K562 (cell line): Measurements from ENCODE around the gene THAP12. TPM values are rescaled to one million over a fixed set of nuclear protein-coding genes. Genes with fewer than 3 reads are reported as not detected.

ENCODE experiments used
- ATAC-seq: fragments of 200-7000 bp; cut with Tn5 transposase; 3 replicates; pipeline ENCODE4 v1.9.1; 2020; ENCODE audit warnings: moderate library complexity
- BruUV-seq: library from RNA; stranded (reverse); fragments of 400-500 nt; replicated peaks from 2 replicates; lab custom pipeline; 2021; lab: Mats Ljungman, UMichigan
- CTCF ChIA-PET: fragments of 300-600 bp; formaldehyde crosslinking; extraction: SDS; loops from one replicate; lab custom pipeline; 2021; ENCODE audit warnings: low intra/inter-chr PET ratio; lab: Yijun Ruan, JAX
- POLR2A ChIA-PET: fragments of 300-600, 350-650 bp; sonication (Branson Sonifier 250); formaldehyde crosslinking; extraction: SDS; loops from one replicate; lab custom pipeline; 2021; ENCODE audit warnings: antibody characterized with exemption, inconsistent platforms; lab: Yijun Ruan, JAX
- DNase-seq, 4 experiments: peaks; one replicate each; pipeline versions ENCODE4 v3.0.0 to v3.0.0-alpha.2; 2011 to 2018; ENCODE audit warnings: low spot score in 3 of 4, mixed read lengths in 3 of 4; ENCODE audit errors: extremely low read depth in 1 of 4
- FAIRE-seq: peaks from 2 replicates; lab custom pipeline; 2011; peaks lifted over from hg19 to GRCh38; lab: Jason Lieb, UNC
- H2AFZ ChIP-seq: 2 replicates; pipeline ENCODE4 v1.6.0; 2011; ENCODE audit warnings: low read depth, low read length, control low read depth, inconsistent platforms
- H3K27ac ChIP-seq: fragments of 200-600 bp; 3 replicates; pipeline ENCODE4 v1.8.0; 2011; ENCODE audit warnings: low read depth, mild to moderate bottlenecking, control low read depth, inconsistent platforms, low read length, moderate library complexity, mixed read lengths; ENCODE audit errors: extremely low read depth
- H3K27me3 ChIP-seq, 2 experiments: fragments of 300-600 bp in 1 of 2; 2 replicates in 1 of 2; 3 replicates in 1 of 2; pipeline versions ENCODE4 v1.6.0 to v1.8.0; 2011; ENCODE audit warnings: inconsistent platforms in 2 of 2, low read length in 2 of 2, mild to moderate bottlenecking in 1 of 2, mixed read lengths in 1 of 2, moderate library complexity in 1 of 2; ENCODE audit not compliant: control insufficient read depth in 2 of 2, insufficient read depth in 2 of 2
- H3K36me3 ChIP-seq: fragments of 300-600 bp; 3 replicates; pipeline ENCODE4 v1.8.0; 2011; ENCODE audit warnings: mild to moderate bottlenecking, low read length, inconsistent platforms; ENCODE audit not compliant: control insufficient read depth, insufficient read depth
- H3K4me1 ChIP-seq, 2 experiments: fragments of 200-600 bp in 1 of 2; replicated peaks in 1 of 2; 2 replicates in 1 of 2; 3 replicates in 1 of 2; pipeline versions ENCODE4 v1.5.1 to v1.8.0; 2011; ENCODE audit warnings: inconsistent platforms in 2 of 2, low read length in 2 of 2, mild to moderate bottlenecking in 1 of 2, mixed read lengths in 1 of 2, moderate library complexity in 1 of 2; ENCODE audit not compliant: control insufficient read depth in 2 of 2, insufficient read depth in 2 of 2
- H3K4me2 ChIP-seq: 2 replicates; pipeline ENCODE4 v1.6.1; 2011; ENCODE audit warnings: low read length, control low read depth, inconsistent platforms, mixed read lengths; ENCODE audit not compliant: insufficient read depth
- H3K4me3 ChIP-seq: fragments of 200-600 bp; sonication (generic), shearing (Covaris generic); 2 replicates; pipeline ENCODE4 v1.5.1; 2016; ENCODE audit warnings: control low read depth, inconsistent platforms
- H3K79me2 ChIP-seq: fragments of 200-600 bp; 3 replicates; pipeline ENCODE4 v1.8.0; 2011; ENCODE audit warnings: low read length, inconsistent platforms; ENCODE audit not compliant: control insufficient read depth, insufficient read depth
- H3K9ac ChIP-seq, 2 experiments: 2 replicates each; pipeline versions ENCODE4 v1.6.0 to v1.6.1; 2011; ENCODE audit warnings: low read depth in 2 of 2, low read length in 2 of 2, control low read depth in 1 of 2, inconsistent platforms in 1 of 2, mild to moderate bottlenecking in 1 of 2, mixed read lengths in 1 of 2; ENCODE audit not compliant: insufficient read depth in 1 of 2
- H3K9me1 ChIP-seq: one replicate; pipeline ENCODE4 v1.6.0; 2011; ENCODE audit warnings: inconsistent platforms, mild to moderate bottlenecking, low read length, moderate library complexity; ENCODE audit not compliant: control insufficient read depth, insufficient read depth
- H3K9me3 ChIP-seq: replicated peaks from 2 replicates; pipeline ENCODE4 v1.5.1; 2011; ENCODE audit warnings: low read depth, low read length, inconsistent platforms; ENCODE audit not compliant: control insufficient read depth, insufficient read depth
- H4K20me1 ChIP-seq: replicated peaks from 2 replicates; pipeline ENCODE4 v1.6.1; 2011; ENCODE audit warnings: low read length, inconsistent platforms, mixed read lengths; ENCODE audit not compliant: control insufficient read depth, insufficient read depth
- BRF1 ChIP-seq: IDR thresholded peaks from 3 replicates; pipeline ENCODE4 v1.6.1; 2011; ENCODE audit warnings: borderline replicate concordance, mild to moderate bottlenecking; ENCODE audit not compliant: insufficient read length; ENCODE audit errors: extremely low read depth
- FOXK2 ChIP-seq, 2 experiments: fragments of 450-650 bp; IDR thresholded peaks in 1 of 2; conservative IDR thresholded peaks in 1 of 2; 2 replicates each; pipeline ENCODE4 v1.6.1; 2016; ENCODE audit warnings: low read depth in 2 of 2, mild to moderate bottlenecking in 1 of 2
- GATA2 ChIP-seq: sonication (generic); formaldehyde crosslinking; IDR thresholded peaks from 2 replicates; pipeline ENCODE4 v1.4.0; 2020; ENCODE audit warnings: mild to moderate bottlenecking, missing genetic modification reagents
- NFE2L1 ChIP-seq: fragments of 450-650 bp; IDR thresholded peaks from 2 replicates; pipeline ENCODE4 v1.6.1; 2016; ENCODE audit warnings: missing genetic modification characterization, low read depth, mild to moderate bottlenecking, missing compliant biosample characterization, moderate library complexity, borderline replicate concordance
- RBM39 ChIP-seq: fragments of 200-400 bp; formaldehyde crosslinking; optimal IDR thresholded peaks from 2 replicates; pipeline ENCODE3; 2018; ENCODE audit warnings: low read depth, low read length
- XRCC4 ChIP-seq: IDR thresholded peaks from one replicate; pipeline ENCODE4 v1.6.1; 2011; ENCODE audit not compliant: insufficient read depth, insufficient read length; ENCODE audit errors: extremely low read depth
- WGBS: fragments of 100-300 bp; shearing (Covaris generic); methylation state at CpG from one replicate; pipeline ENCODE4 v1.1.6; 2016; ENCODE audit warnings: low coverage, mixed read lengths; ENCODE audit not compliant: insufficient coverage; ENCODE audit errors: missing lambda C conversion rate; 5-methylcytosine and 5-hydroxymethylcytosine counted together
- in situ Hi-C: fragments of 300-500 bp; cut with MboI; formaldehyde crosslinking; loops from 4 replicates; pipeline ENCODE4 v1.15.0; 2018; ENCODE audit warnings: inconsistent platforms, mixed read lengths
- intact Hi-C: fragments of 100-400 bp; cut with micrococcal nuclease; formaldehyde crosslinking; loops from 2 replicates; pipeline ENCODE4 v1.14.2; 2022
- polyA plus RNA-seq, 8 experiments: library from polyadenylated mRNA; depleted of rRNA in 4 of 8; stranded (reverse) in 5 of 8; unstranded in 3 of 8; fragments of >200 nt; fragmentation: Nextera tagmentation in 2 of 8; fragmentation: Illumina TruSeq in 1 of 8; extraction: Ambion mirVana in 2 of 8; extraction: Trizol in 1 of 8; gene quantifications; 2 replicates each; pipeline versions ENCODE4 v1.2.1 to v1.2.3, GENCODE V29; 2011 to 2014; ENCODE audit warnings: inconsistent platforms in 1 of 8, missing spikeins in 1 of 8
- total RNA-seq, 7 experiments: library from RNA; depleted of rRNA in 6 of 7; stranded (reverse); fragments of >200 nt in 6 of 7; fragmentation: Illumina TruSeq in 2 of 7; extraction: Trizol in 2 of 7; gene quantifications; 2 replicates each; pipeline versions ENCODE4 v1.2.1 to v1.2.3, GENCODE V29; 2011 to 2021; ENCODE audit warnings: low replicate concordance in 1 of 7
- TF ChIP-seq, protein P1 (sequence below), 2 experiments: IDR thresholded peaks; 2 replicates each; pipeline ENCODE4 v1.6.1; 2011; ENCODE audit warnings: borderline replicate concordance in 1 of 2, control low read depth in 1 of 2, low read depth in 1 of 2, low read length in 1 of 2, mild to moderate bottlenecking in 1 of 2, mixed read lengths in 1 of 2, moderate library complexity in 1 of 2; ENCODE audit not compliant: insufficient read depth in 1 of 2, insufficient read length in 1 of 2, poor library complexity in 1 of 2, severe bottlenecking in 1 of 2; ENCODE audit errors: extremely low read depth in 1 of 2
- TF ChIP-seq, protein P2 (sequence below): IDR thresholded peaks from 2 replicates; pipeline ENCODE4 v1.6.1; 2011; ENCODE audit not compliant: insufficient read length; ENCODE audit errors: extremely low read depth

Gene THAP12
- total and polyA plus RNA-seq, 9 of the 15 experiments (the other 6 are each of a cell fraction or from before 2014, with no cell fraction given), result 28.1 to 103 (median 57.8) TPM

DNA sequence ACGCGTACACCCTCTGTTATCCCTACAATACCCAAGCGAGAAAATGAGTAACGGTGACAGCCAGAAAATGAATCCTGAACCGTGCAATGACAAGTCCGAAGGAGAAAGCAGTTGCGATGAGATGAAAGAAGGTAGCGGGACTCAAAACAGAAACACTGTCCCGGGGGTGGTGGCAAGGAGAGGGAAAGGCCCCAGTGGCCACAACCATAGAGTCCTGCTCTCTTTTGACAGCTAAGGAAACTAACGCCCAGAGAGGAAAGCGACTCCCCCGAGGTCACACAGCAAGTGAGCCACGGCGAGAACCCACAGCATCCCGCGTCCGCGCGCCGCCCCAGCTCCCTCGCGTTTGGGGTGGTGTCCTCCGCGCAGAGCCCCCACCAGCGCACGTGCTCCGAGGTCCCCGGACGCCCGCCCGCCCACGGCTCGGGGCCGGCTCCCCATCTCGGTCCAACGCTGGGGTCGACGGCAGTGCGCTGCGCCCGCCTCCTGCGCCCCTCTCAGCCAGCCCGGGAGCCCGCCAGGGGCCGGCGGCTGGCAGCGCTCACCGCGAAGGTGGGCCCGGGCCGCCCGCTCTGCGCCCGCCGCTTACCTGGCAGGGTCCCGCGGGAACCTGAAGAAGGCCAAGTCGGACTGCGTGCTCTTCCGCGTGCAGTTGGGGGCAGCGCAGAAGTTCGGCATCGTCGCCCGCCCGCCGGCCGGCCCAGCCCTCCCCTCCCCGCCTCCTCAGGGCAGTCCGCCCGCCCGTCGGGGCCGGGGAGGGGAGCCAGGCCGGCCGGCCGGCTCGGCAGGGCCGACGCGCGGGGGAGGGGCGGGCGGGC is 564 bp downstream of the THAP12 start (continued):
- TF ChIP-seq FOXK2 (conservative IDR thresholded peaks at IDR 0.05 in 1 of 2, IDR thresholded peaks at IDR 0.05 in 1 of 2; ENCODE audit: low read depth in 2 of 2) (0 out of 4 replicates have a peak, but pooled peaks of 1 of the 2 experiments have one; percentile 14), NFE2L1 (tag) (no peak)
- TF ChIP-seq, protein P1, sequence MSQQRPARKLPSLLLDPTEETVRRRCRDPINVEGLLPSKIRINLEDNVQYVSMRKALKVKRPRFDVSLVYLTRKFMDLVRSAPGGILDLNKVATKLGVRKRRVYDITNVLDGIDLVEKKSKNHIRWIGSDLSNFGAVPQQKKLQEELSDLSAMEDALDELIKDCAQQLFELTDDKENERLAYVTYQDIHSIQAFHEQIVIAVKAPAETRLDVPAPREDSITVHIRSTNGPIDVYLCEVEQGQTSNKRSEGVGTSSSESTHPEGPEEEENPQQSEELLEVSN (IDR thresholded peaks at IDR 0.05; ENCODE audit: borderline replicate concordance in 1 of 2, extremely low read depth in 1 of 2, insufficient read depth in 1 of 2, insufficient read length in 1 of 2, low read depth in 1 of 2, low read length in 1 of 2, poor library complexity in 1 of 2, severe bottlenecking in 1 of 2), result peak; percentile 44 to 61
- TF ChIP-seq, protein P2, sequence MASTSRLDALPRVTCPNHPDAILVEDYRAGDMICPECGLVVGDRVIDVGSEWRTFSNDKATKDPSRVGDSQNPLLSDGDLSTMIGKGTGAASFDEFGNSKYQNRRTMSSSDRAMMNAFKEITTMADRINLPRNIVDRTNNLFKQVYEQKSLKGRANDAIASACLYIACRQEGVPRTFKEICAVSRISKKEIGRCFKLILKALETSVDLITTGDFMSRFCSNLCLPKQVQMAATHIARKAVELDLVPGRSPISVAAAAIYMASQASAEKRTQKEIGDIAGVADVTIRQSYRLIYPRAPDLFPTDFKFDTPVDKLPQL, result no peak

DNA sequence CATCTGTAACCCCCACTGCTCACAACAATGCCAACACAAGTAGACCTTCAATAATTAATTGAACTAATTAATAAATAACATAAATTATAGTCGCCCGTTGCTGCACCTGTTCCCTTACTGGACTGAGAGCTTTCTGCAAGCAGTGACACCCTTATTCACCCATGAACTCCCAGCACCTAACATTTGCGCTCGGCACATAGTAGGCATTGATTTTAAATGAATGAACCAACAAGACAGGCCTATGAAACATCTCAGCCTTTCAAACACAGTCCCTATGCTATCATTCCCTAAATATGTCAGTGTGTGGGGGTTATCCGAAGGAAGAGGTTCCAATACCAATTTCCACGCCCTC is 1.1 kb downstream of the THAP12 start:
- no peaks in the 10 kb centered on the region for H3K36me3 ChIP-seq
- intact Hi-C loops, result loop anchor here (5.0 kb wide), 1 partner anchor 63 kb away; no protein-coding TSS in a partner anchor
- H3K9me1 ChIP-seq, result no peaks in the 10 kb centered on the region
- H3K27me3 ChIP-seq, result no peaks in the 10 kb centered on the region
- H3K4me2 ChIP-seq, result peak overlapping the region; percentile 98
- BruUV-seq, result no TSS peak
- peak overlapping the region; percentile 92 for H3K4me3 ChIP-seq
- POLR2A ChIA-PET, result no interaction called here
- H4K20me1 ChIP-seq, result peaks cover 5% of the 10 kb centered on the region; the same call in 1 of the 2 replicates
- 3% methylated on average over 6 of the region's 6 CpGs for WGBS
- DNase-seq, result no peak
- peaks cover 62% of the 10 kb centered on the region for H3K79me2 ChIP-seq
- CTCF ChIA-PET, result no interaction called here
- H3K27ac ChIP-seq, result peak overlapping the region; percentile 86
- no peaks in the 10 kb centered on the region for H3K9me3 ChIP-seq
- H3K4me1 ChIP-seq, result peaks cover 5 to 11% of the 10 kb centered on the region in 2 experiments; a peak in 4 of 5 replicates
- H3K9ac ChIP-seq, result peak overlapping the region; percentile 82 to 90
- no peak for ATAC-seq
- H2AFZ ChIP-seq, result peak overlapping the region; percentile 72
- FAIRE-seq, result peak; percentile 51
- in situ Hi-C loops, result no loop called here
- no peak for TF ChIP-seq BRF1
- no peak for TF ChIP-seq XRCC4
- no peak for TF ChIP-seq RBM39
- no peak for TF ChIP-seq GATA2 (CRISPR knock-in tag)
